Ascending aorta (tissue), 2 donors: ENCODE results near the gene TLCD3B. TPM values are rescaled to one million over a fixed set of nuclear protein-coding genes. Genes with fewer than 3 reads are reported as not detected.

Experiments used
- DNase-seq, 2 donors: peaks; one replicate each; pipeline ENCODE4 v3.0.0-alpha.2; 2019; ENCODE audit warnings: low spot score in 2 of 2
- H3K27ac ChIP-seq, 2 donors: fragments of 200-600 bp; sonication (generic); one replicate each; pipeline ENCODE4 v1.5.1; 2016 to 2017; ENCODE audit warnings: mild to moderate bottlenecking in 1 of 2
- H3K27me3 ChIP-seq: fragments of 200-600 bp; sonication (generic); one replicate; pipeline ENCODE4 v1.5.1; 2017
- H3K36me3 ChIP-seq, 2 donors: fragments of 200-600 bp; sonication (generic); one replicate each; pipeline ENCODE4 v1.5.1; 2016
- H3K4me1 ChIP-seq, 2 donors: fragments of 200-600 bp; sonication (generic); one replicate each; pipeline ENCODE4 v1.5.1; 2016 to 2017; ENCODE audit warnings: mild to moderate bottlenecking in 1 of 2
- H3K4me3 ChIP-seq, 2 donors: fragments of 200-600 bp; sonication (generic); one replicate each; pipeline ENCODE4 v1.5.1; 2016 to 2017; ENCODE audit warnings: mild to moderate bottlenecking in 1 of 2
- H3K9me3 ChIP-seq, 2 donors: fragments of 200-600 bp; sonication (generic); one replicate each; pipeline ENCODE4 v1.5.1; 2016
- intact Hi-C: fragments of 100-400 bp; cut with DNase I; formaldehyde crosslinking; loops from one replicate; pipeline ENCODE4 v1.15.1; 2023
- total RNA-seq: library from RNA; depleted of rRNA; stranded (reverse); fragments of >200 nt; gene quantifications from one replicate; pipeline ENCODE4 v1.1.0, GENCODE V29; 2016
- TF ChIP-seq, protein P1 (sequence below), 3 experiments: fragments of 200-600 bp in 2 of 3; fragments of 450-650 bp in 1 of 3; sonication (generic) in 2 of 3; IDR thresholded peaks; one replicate each; pipeline ENCODE4 v1.5.1; 2016 to 2019; ENCODE audit warnings: antibody characterized with exemption in 3 of 3, mild to moderate bottlenecking in 1 of 3, moderate library complexity in 1 of 3

TLCD3B gene
- total RNA-seq, 1 donor from 2014 or later = not detected

DNA sequence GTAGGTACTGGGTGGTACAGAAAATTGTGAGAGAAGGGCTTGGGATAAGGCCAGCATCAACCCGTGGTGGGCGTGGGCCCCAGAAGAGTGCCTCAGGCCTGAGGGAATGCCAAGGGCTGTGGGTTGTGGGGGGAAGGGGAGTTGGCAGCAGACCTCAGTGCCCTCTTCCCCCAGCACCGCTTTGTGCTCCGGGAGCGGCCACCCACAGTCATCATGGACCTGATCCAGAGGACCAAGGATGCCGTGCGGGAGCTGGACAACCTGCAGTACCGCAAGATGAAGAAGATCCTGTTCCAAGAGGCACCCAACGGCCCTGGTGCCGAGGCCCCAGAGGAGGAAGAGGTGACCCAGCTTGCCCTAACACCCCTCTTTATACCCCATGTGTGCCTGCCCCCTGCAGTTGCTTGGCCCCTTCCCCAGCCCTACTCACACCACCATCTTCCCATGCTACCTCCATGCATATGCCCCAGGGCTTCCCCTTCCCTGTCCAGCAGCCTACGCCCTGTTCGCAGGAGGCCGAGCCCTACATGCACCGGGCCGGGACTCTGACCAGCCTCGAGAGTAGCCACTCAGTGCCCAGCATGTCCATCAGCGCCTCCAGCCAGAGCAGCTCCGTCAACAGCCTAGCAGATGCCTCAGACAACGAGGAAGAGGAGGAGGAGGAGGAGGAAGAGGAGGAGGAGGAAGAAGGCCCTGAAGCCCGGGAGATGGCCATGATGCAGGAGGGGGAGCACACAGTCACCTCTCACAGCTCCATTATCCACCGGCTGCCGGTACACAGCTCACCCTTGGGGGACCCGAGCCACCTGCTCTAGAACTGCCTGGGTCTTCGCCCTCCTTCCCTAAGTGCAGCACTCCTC is 48.3 kb downstream of the TLCD3B start:
- TF ChIP-seq, protein P1, sequence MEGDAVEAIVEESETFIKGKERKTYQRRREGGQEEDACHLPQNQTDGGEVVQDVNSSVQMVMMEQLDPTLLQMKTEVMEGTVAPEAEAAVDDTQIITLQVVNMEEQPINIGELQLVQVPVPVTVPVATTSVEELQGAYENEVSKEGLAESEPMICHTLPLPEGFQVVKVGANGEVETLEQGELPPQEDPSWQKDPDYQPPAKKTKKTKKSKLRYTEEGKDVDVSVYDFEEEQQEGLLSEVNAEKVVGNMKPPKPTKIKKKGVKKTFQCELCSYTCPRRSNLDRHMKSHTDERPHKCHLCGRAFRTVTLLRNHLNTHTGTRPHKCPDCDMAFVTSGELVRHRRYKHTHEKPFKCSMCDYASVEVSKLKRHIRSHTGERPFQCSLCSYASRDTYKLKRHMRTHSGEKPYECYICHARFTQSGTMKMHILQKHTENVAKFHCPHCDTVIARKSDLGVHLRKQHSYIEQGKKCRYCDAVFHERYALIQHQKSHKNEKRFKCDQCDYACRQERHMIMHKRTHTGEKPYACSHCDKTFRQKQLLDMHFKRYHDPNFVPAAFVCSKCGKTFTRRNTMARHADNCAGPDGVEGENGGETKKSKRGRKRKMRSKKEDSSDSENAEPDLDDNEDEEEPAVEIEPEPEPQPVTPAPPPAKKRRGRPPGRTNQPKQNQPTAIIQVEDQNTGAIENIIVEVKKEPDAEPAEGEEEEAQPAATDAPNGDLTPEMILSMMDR (IDR thresholded peaks at IDR 0.05) = no peak
- peaks cover 88 to 100% of the 10 kb centered on the region in 2 donors for H3K36me3 ChIP-seq
- H3K4me1 ChIP-seq = no peaks in the 10 kb centered on the region
- H3K27me3 ChIP-seq = no peaks in the 10 kb centered on the region
- H3K27ac ChIP-seq = no peak overlapping the region
- intact Hi-C loops = no loop called here
- H3K4me3 ChIP-seq = no peak overlapping the region
- H3K9me3 ChIP-seq = no peaks in the 10 kb centered on the region
- DNase-seq = no peak

DNA sequence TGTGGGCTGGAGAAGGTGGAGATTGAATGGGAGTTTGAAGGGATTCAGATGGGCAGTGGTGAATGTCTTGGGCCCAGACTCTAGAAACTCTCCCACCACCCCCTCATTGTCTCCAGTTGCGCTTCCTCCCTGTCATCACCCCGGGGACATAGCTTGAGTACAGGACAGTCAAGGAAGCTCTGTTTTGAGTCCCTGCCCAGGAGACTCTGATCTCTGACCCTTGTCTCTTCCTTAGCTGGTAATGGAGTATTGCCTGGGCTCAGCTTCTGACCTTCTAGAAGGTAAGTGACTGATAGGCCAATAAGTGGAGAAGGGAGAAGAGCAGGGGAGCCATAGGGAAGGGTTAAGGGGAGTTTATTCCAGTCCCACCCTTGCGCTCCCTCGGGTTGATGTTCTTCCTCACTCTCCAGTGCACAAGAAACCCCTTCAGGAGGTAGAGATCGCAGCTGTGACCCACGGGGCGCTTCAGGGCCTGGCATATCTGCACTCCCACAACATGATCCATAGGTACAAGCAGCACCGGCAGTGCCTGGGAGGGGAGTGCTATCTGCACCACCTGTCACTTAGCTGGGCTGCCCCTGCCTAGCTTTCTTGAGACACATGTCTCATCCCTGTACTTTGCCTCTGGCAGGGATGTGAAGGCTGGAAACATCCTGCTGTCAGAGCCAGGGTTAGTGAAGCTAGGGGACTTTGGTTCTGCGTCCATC is 52.4 kb downstream of the TLCD3B start:
- H3K27me3 ChIP-seq = no peaks in the 10 kb centered on the region
- H3K36me3 ChIP-seq = peaks cover 51 to 61% of the 10 kb centered on the region in 2 donors
- intact Hi-C loops = no loop called here
- TF ChIP-seq, protein P1 (IDR thresholded peaks at IDR 0.05) = no peak
- no peak for DNase-seq
- H3K4me3 ChIP-seq = no peak overlapping the region
- no peak overlapping the region for H3K27ac ChIP-seq
- peaks cover 12 to 21% of the 10 kb centered on the region in 2 donors for H3K4me1 ChIP-seq
- no peaks in the 10 kb centered on the region for H3K9me3 ChIP-seq

DNA sequence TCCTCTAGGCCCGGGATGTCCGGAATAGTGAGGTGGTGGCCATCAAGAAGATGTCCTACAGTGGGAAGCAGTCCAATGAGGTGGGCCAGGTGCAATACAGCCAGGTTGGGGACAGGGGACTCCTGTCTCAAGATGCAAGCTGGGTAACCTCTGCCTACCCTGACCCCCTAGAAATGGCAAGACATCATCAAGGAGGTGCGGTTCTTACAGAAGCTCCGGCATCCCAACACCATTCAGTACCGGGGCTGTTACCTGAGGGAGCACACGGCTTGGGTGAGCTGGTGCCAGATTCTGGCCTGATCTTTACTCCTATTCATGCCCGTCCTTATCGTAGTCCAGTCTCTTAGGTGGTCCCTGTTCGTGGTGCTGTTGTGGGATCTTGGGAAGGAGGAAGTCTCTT is 53.0 kb downstream of the TLCD3B start:
- no peak for DNase-seq
- TF ChIP-seq, protein P1 (IDR thresholded peaks at IDR 0.05) = no peak
- H3K27me3 ChIP-seq = no peaks in the 10 kb centered on the region
- no peaks in the 10 kb centered on the region for H3K9me3 ChIP-seq
- H3K27ac ChIP-seq = peak overlapping the region in 1 of 2 donors; percentile 55
- intact Hi-C loops = no loop called here
- H3K4me1 ChIP-seq = peaks cover 12 to 22% of the 10 kb centered on the region in 2 donors
- H3K4me3 ChIP-seq = no peak overlapping the region
- H3K36me3 ChIP-seq = peaks cover 45 to 55% of the 10 kb centered on the region in 2 donors

DNA sequence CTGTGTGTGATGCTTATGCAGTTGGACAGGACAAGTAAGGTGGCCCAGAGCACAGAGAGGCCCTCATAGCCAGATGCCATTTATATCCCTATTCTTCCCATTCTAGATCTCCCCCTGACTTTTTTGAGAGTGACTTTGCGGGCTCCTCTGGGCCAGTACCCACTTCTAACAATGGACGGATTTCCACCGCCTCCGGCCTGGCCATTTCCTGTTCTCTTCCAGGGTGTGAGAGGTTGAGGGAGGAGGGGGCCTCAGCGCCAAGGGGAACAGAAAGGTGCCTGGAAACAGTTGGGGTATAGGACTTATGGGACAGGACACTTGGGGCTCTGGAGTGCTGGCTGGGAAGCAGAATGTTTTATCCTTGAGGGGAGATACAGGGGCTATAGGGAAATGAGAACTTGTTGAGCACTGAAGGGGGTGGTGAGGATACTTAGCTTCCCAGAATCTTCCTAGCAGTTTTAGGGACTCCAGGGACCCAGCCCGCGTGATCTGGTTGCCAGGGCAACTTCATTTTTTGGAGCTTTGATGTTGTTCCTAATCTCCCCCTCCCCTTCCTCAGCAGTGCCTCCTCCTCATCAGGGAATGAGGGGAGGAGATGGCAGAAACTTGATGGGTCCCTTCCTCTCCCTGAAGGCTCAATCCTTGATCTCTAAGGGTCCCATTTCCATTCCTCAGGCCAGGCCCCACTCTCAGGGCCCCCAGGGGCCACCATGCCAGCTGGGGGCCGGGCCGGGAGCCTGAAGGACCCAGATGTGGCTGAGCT is 53.8 kb downstream of the TLCD3B start:
- H3K4me3 ChIP-seq = no peak overlapping the region
- H3K36me3 ChIP-seq = peaks cover 37 to 47% of the 10 kb centered on the region in 2 donors

More for the DNA sequence above, 53.8 kb downstream of the TLCD3B start:
- H3K9me3 ChIP-seq = no peaks in the 10 kb centered on the region
- DNase-seq = no peak
- H3K27ac ChIP-seq = peak overlapping the region in 1 of 2 donors; percentile 55
- intact Hi-C loops = no loop called here
- TF ChIP-seq, protein P1 (IDR thresholded peaks at IDR 0.05) = no peak
- no peaks in the 10 kb centered on the region for H3K27me3 ChIP-seq
- H3K4me1 ChIP-seq = peaks cover 12 to 24% of the 10 kb centered on the region in 2 donors
